ENCODE results near the gene TNFAIP8L2.
"Not testable (repeated sequence)": the region's sequence is repeated elsewhere in the genome, so short reads cannot be mapped to it uniquely, and the experiment has no call there.

GRCh38 chr1:151205381-151205965 is 49.0 kb downstream of the TNFAIP8L2 start:
- TF ChIP-seq CTCF (IDR thresholded peaks at IDR 0.05; ENCODE audit: extremely low read depth in 1 of 2, insufficient read depth in 1 of 2, low read depth in 1 of 2, low read length in 2 of 2); POLR2A (IDR thresholded peaks at IDR 0.05; ENCODE audit: low read depth, low read length); JUN (IDR thresholded peaks at IDR 0.05; ENCODE audit: borderline replicate concordance, insufficient read depth, insufficient read length, low read depth); POLR2AphosphoS5 (IDR thresholded peaks at IDR 0.05; ENCODE audit: insufficient read depth, low read depth, low read length); EZH2 (IDR thresholded peaks at IDR 0.05; ENCODE audit: borderline replicate concordance, low read depth, low read length, severe bottlenecking); GATA2 (IDR thresholded peaks at IDR 0.05; ENCODE audit: insufficient read depth, insufficient read length, low read depth, low read length): not testable (repeated sequence)
